Measurements from ENCODE around the gene PGPEP1. TPM values are rescaled to one million over a fixed set of nuclear protein-coding genes. Genes with fewer than 3 reads are reported as not detected.
"Not testable (repeated sequence)": the region's sequence is repeated elsewhere in the genome, so short reads cannot be mapped to it uniquely, and the experiment has no call there.

The PGPEP1 gene
- total RNA-seq, 1 donor from 2014 or later, result 23.2 TPM

DNA sequence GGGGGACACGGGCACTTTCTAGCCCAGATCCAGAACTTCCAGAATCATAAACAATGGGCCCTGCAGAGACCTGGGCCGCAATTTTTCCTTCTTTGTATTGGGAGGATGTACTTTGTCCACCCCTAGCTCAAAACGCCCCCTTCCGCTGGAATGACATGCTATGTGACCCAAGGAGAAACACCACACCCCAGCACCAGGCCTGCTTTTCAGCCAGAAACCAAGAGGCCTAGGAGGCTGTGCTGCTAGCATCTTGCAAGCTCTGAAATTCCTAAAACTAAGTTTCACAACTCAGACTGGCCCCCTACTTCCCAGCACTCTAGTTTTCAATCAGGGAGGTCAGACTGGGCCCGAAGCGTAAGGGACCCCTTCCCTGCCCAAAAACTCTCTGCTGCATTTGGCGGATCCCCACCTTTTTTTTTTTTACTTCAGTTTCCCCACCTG is 18.1 kb upstream of the PGPEP1 start:
- H3K9me3 Mint-ChIP-seq, result no peaks in the 10 kb centered on the region
- H3K27me3 Mint-ChIP-seq (ENCODE audit: low read depth), result no peaks in the 10 kb centered on the region
- H3K4me1 Mint-ChIP-seq, result peaks cover 47% of the 10 kb centered on the region
- peak overlapping the region; percentile 99 for H3K27ac Mint-ChIP-seq
- no peak for DNase-seq (ENCODE audit: low spot score in 2 of 2, unreplicated experiment in 2 of 2)
- no peaks in the 10 kb centered on the region for H3K36me3 Mint-ChIP-seq
- H3K4me3 Mint-ChIP-seq, result peak overlapping the region; percentile 72
- TF ChIP-seq, protein P1, sequence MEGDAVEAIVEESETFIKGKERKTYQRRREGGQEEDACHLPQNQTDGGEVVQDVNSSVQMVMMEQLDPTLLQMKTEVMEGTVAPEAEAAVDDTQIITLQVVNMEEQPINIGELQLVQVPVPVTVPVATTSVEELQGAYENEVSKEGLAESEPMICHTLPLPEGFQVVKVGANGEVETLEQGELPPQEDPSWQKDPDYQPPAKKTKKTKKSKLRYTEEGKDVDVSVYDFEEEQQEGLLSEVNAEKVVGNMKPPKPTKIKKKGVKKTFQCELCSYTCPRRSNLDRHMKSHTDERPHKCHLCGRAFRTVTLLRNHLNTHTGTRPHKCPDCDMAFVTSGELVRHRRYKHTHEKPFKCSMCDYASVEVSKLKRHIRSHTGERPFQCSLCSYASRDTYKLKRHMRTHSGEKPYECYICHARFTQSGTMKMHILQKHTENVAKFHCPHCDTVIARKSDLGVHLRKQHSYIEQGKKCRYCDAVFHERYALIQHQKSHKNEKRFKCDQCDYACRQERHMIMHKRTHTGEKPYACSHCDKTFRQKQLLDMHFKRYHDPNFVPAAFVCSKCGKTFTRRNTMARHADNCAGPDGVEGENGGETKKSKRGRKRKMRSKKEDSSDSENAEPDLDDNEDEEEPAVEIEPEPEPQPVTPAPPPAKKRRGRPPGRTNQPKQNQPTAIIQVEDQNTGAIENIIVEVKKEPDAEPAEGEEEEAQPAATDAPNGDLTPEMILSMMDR (IDR thresholded peaks at IDR 0.05; ENCODE audit: unreplicated experiment), result no peak

DNA sequence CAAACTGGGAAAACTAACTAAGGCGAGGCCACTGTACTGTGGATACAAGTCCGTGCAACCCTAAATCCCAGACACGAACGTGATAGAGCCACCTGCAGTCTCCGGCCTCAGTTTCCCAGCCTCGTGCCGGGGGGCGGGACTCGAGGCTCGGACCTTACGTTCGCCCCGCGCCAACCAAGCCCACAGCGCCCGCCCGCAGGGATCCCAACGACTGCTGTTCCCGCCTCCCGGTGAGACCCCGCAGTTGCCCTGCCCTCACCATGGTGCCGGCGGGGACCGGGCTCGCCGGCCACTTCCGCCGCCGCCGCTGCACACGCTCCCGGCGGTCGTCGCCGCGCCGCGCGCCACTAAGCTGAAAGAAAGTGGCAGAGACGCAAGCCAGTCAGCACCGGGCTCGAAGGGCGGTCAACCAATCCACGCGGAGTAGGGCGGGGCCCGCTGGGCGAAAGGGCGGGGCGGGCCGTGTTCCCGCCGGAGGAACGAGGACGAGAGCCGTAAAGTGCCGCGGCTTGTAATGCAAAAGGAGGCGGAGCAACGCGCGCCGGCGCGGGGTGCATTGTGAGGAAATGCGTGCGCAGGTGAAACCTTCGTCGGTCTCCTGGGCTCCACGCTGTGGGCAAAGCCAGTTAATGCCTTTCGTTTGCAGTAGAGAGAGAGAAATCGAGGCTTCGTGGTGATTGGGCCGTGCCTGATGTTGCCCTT is 17.5 kb upstream of the PGPEP1 start, which contains the start of gene LSM4:
Gene LSM4, minus strand, starts transcription at position 318 of the 702 bp plus-strand sequence. Its CDS starts 56 bp downstream, at position 262.
- H3K9me3 Mint-ChIP-seq, result no peaks in the 10 kb centered on the region
- H3K36me3 Mint-ChIP-seq, result no peaks in the 10 kb centered on the region
- no peaks in the 10 kb centered on the region for H3K27me3 Mint-ChIP-seq (ENCODE audit: low read depth)
- peak within 1 kb of the TSS; percentile 72 for H3K4me3 Mint-ChIP-seq
- peak within 1 kb of the TSS; percentile 99 for H3K27ac Mint-ChIP-seq
- TF ChIP-seq, protein P1 (IDR thresholded peaks at IDR 0.05; ENCODE audit: unreplicated experiment), result no peak
- peak; percentile 98 to 99 for DNase-seq (ENCODE audit: low spot score in 2 of 2, unreplicated experiment in 2 of 2)
- peaks cover 43% of the 10 kb centered on the region for H3K4me1 Mint-ChIP-seq

DNA sequence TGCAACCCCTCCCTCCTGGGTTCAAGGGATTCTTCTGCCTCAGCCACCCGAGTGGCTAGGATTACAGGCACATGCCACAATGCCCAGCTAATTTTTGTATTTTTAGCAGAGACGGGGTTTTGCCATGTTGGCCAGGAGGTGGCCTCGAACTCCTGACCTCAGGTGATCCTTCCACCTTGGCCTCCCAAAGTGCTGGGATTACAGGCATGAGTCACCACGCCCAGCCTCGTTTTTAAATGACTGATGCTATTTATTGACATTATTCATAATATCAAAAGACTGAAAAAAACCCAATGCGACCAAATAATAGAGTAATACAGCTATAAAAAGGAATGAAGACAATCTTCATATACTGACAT is 16.0 kb upstream of the PGPEP1 start:
- H3K4me3 Mint-ChIP-seq, result peak overlapping the region; percentile 42
- H3K27ac Mint-ChIP-seq, result peak overlapping the region; percentile 99
- H3K9me3 Mint-ChIP-seq; DNase-seq (ENCODE audit: low spot score in 2 of 2, unreplicated experiment in 2 of 2); H3K27me3 Mint-ChIP-seq (ENCODE audit: low read depth); H3K36me3 Mint-ChIP-seq: not testable (repeated sequence)
- peaks cover 49% of the 10 kb centered on the region for H3K4me1 Mint-ChIP-seq

DNA sequence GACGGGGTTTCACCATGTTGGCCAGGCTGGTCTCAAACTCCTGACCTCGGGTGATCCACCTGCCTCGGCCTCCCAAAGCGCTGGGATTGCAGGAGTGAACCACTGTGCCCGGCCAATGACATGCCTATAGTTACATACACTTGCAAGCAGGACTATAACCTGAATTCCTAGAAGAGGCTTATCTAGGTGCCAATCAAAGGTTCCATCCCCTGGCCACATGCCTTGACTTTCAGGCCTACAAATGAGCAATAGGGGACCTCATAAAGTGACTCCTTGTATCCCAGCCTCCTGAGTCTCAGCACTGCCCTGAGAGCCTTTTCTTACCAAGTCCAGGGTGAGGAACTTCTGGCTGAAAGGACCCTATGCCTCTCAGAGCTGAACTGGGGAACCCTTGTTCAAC is 13.6 kb upstream of the PGPEP1 start:
- Mint-ChIP-seq H3K36me3 (no peaks in the 10 kb centered on the region), H3K4me1 (peaks cover 30% of the 10 kb centered on the region), H3K9me3 (no peaks in the 10 kb centered on the region), H3K27ac (no peak overlapping the region), H3K4me3 (no peak overlapping the region), H3K27me3 (ENCODE audit: low read depth) (no peaks in the 10 kb centered on the region)
- DNase-seq (ENCODE audit: low spot score in 2 of 2, unreplicated experiment in 2 of 2), result no peak
- TF ChIP-seq, protein P1 (IDR thresholded peaks at IDR 0.05; ENCODE audit: unreplicated experiment), result no peak

DNA sequence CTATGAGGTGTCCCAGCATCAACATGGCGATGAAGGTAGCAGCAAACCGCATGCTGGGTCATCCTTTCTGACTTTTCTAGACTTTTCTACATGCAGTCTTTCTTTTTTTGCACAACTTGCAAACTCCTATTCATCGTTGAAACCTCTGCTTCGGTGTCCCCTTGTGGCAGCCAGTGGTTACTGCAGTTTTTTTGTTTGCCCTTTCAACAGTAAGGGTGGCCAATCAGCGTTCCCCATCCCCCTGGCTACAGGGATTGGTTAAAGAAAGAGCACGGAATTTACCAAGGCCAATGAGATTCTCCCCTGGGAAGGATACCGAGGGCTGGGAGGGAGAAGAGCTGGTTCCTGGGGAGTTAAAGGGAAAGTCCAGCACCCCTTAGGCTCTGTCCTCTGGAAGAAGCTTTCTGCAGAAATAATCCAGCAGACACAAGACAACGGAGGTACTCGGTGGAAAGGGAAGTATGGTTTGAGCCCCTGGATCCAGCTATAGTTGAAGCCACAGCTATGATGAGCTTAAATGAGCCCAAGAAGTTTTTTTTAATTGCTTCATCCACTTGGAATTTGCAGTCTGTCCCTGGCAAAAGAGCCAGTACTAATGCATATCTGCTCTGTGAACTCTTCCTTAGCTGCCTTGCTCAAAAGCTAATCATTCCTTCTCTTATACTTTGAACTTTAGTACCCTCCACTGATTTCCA is 11.9 kb upstream of the PGPEP1 start:
- Mint-ChIP-seq H3K27me3 (ENCODE audit: low read depth) (no peaks in the 10 kb centered on the region), H3K27ac (peak overlapping the region; percentile 95), H3K36me3 (no peaks in the 10 kb centered on the region), H3K9me3 (no peaks in the 10 kb centered on the region), H3K4me1 (peaks cover 19% of the 10 kb centered on the region), H3K4me3 (peak overlapping the region; percentile 72)
- TF ChIP-seq, protein P1 (IDR thresholded peaks at IDR 0.05; ENCODE audit: unreplicated experiment), result peak; percentile 96
- DNase-seq (ENCODE audit: low spot score in 2 of 2, unreplicated experiment in 2 of 2), result peak; percentile 76 to 85

DNA sequence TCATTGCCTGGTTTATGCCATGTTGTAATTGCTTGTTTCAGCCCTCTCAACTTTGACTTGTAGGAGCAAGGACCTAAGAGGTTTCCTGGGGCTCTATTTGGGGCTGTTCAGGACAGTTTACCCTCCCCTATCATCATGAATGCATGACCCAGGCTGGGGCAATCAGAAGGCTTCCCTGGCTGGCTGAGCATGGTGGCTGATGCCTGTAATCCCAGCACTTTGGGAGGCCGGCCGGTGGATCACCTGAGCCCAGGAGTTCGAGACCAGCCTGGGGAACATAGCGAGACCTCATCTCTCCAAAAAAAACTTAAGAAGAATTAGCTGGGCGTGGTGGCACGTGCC is 11.4 kb upstream of the PGPEP1 start:
- no peaks in the 10 kb centered on the region for H3K36me3 Mint-ChIP-seq
- peaks cover 13% of the 10 kb centered on the region for H3K4me1 Mint-ChIP-seq
- H3K9me3 Mint-ChIP-seq, result no peaks in the 10 kb centered on the region
- TF ChIP-seq, protein P1 (IDR thresholded peaks at IDR 0.05; ENCODE audit: unreplicated experiment), result no peak
- peak overlapping the region; percentile 95 for H3K27ac Mint-ChIP-seq
- DNase-seq (ENCODE audit: low spot score in 2 of 2, unreplicated experiment in 2 of 2), result no peak
- H3K27me3 Mint-ChIP-seq (ENCODE audit: low read depth), result no peaks in the 10 kb centered on the region
- H3K4me3 Mint-ChIP-seq, result peak overlapping the region; percentile 72
